ENCODE measurements around the gene FGD3.

The FGD3 gene

DNA sequence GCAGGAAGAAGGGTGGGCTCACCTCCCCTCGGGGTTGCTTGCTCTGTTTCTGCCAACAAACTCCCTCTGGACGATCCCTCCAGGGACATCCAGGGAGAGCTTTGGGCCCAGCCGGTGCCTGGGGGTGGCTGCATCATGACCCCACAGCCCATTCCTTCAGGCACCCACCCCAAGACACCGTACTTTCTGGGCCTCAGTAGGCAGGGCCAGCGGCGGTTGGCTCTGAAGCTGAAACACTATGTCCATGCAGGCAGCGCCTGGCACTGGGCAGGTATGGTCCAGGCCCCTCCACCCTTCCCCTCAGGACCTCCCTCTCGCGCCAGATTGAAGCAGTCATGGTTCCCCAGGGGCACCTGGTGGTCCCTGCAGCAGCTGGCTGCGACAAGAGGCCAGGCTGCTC lies 92.7 kb downstream of the FGD3 start:
- intact Hi-C loops (cut with DNase I; ENCODE audit: low total_unique reads) = no loop called here
- H3K9me3 ChIP-seq = no peaks in the 10 kb centered on the region
- H3K36me3 ChIP-seq = no peaks in the 10 kb centered on the region
- DNase-seq = no peak
- H3K4me1 ChIP-seq = no peaks in the 10 kb centered on the region
- H3K27ac ChIP-seq = no peak overlapping the region
- no peak overlapping the region for H3K4me3 ChIP-seq
- peaks cover 0 to 9% of the 10 kb centered on the region in 2 donors for H3K27me3 ChIP-seq
- TF ChIP-seq, protein P1, sequence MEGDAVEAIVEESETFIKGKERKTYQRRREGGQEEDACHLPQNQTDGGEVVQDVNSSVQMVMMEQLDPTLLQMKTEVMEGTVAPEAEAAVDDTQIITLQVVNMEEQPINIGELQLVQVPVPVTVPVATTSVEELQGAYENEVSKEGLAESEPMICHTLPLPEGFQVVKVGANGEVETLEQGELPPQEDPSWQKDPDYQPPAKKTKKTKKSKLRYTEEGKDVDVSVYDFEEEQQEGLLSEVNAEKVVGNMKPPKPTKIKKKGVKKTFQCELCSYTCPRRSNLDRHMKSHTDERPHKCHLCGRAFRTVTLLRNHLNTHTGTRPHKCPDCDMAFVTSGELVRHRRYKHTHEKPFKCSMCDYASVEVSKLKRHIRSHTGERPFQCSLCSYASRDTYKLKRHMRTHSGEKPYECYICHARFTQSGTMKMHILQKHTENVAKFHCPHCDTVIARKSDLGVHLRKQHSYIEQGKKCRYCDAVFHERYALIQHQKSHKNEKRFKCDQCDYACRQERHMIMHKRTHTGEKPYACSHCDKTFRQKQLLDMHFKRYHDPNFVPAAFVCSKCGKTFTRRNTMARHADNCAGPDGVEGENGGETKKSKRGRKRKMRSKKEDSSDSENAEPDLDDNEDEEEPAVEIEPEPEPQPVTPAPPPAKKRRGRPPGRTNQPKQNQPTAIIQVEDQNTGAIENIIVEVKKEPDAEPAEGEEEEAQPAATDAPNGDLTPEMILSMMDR (IDR thresholded peaks at IDR 0.05) = no peak

- Histone ChIP-seq H3K27ac (no peak overlapping the region), H3K9me3 (no peaks in the 10 kb centered on the region), H3K27me3 (peaks cover 0 to 5% of the 10 kb centered on the region in 2 donors), H3K36me3 (no peaks in the 10 kb centered on the region), H3K4me1 (no peaks in the 10 kb centered on the region), H3K4me3 (no peak overlapping the region)
- intact Hi-C loops (cut with DNase I; ENCODE audit: low total_unique reads) = no loop called here
- TF ChIP-seq, protein P1 (IDR thresholded peaks at IDR 0.05) = no peak
- no peak for DNase-seq
These were observed 93.1 kb downstream of the FGD3 start for GRCh38 chr9:93040409-93040808.

- Histone ChIP-seq H3K36me3 (no peaks in the 10 kb centered on the region), H3K27ac (no peak overlapping the region), H3K4me1 (no peaks in the 10 kb centered on the region), H3K27me3 (no peaks in the 10 kb centered on the region), H3K4me3 (no peak overlapping the region), H3K9me3 (no peaks in the 10 kb centered on the region)
- no peak for DNase-seq
- intact Hi-C loops (cut with DNase I; ENCODE audit: low total_unique reads) = no loop called here
- TF ChIP-seq, protein P1 (IDR thresholded peaks at IDR 0.05) = no peak
These were observed 93.9 kb downstream of the FGD3 start for GRCh38 chr9:93041108-93041802.

GRCh38 chr9:93043122-93043521 lies 95.8 kb downstream of the FGD3 start:
- Histone ChIP-seq H3K36me3 (no peaks in the 10 kb centered on the region), H3K4me1 (no peaks in the 10 kb centered on the region), H3K27me3 (no peaks in the 10 kb centered on the region), H3K27ac (no peak overlapping the region), H3K4me3 (no peak overlapping the region), H3K9me3 (no peaks in the 10 kb centered on the region)
- no peak for DNase-seq
- TF ChIP-seq, protein P1 (IDR thresholded peaks at IDR 0.05) = no peak
- intact Hi-C loops (cut with DNase I; ENCODE audit: low total_unique reads) = no loop called here

GRCh38 chr9:93045521-93045920 lies 98.2 kb downstream of the FGD3 start:
- H3K9me3 ChIP-seq = no peaks in the 10 kb centered on the region
- H3K4me1 ChIP-seq = peaks cover 0 to 8% (median 2%) of the 10 kb centered on the region in 4 donors
- no peak for DNase-seq
- no peak overlapping the region for H3K4me3 ChIP-seq
- TF ChIP-seq, protein P1 (IDR thresholded peaks at IDR 0.05) = no peak
- H3K36me3 ChIP-seq = no peaks in the 10 kb centered on the region
- intact Hi-C loops (cut with DNase I; ENCODE audit: low total_unique reads) = no loop called here
- H3K27ac ChIP-seq = no peak overlapping the region
- H3K27me3 ChIP-seq = no peaks in the 10 kb centered on the region
